Thyroid gland (tissue), 4 donors: ENCODE measurements around the gene IQGAP2.

Source experiments
- POLR2A ChIP-seq, 2 donors: fragments of 450-650 bp; IDR thresholded peaks; one replicate each; pipeline ENCODE4 v1.6.1; 2017; ENCODE audit warnings: antibody characterized with exemption in 2 of 2, mild to moderate bottlenecking in 2 of 2, moderate library complexity in 1 of 2
- TF ChIP-seq, protein P1 (sequence below), 6 experiments: fragments of 200-600 bp in 3 of 6; fragments of 450-650 bp in 3 of 6; sonication (generic) in 3 of 6; IDR thresholded peaks; one replicate each; pipeline ENCODE4 v1.5.1; 2016 to 2019; ENCODE audit warnings: antibody characterized with exemption in 6 of 6, mild to moderate bottlenecking in 2 of 6, inconsistent platforms in 1 of 6, moderate library complexity in 1 of 6

DNA sequence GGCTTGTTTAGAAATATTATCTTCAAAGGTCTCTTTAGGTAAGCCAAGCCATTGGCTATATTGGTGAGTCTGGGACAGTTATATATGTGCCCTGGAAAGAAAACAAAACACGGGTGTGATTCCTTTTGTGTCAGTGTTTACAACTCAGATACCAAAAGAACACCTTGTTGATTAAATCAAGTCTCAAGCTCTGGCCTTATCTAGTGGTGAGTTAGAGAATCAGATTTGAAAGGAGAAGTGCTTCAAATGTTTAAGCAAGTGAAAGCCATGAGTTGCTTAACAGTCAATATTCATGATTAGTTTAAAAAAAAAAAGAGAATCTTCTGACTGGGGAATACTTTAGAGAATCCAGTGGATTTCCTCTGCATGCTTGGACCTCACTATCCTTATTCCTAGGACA is 68.3 kb downstream of the IQGAP2 start:
- TF ChIP-seq, protein P1, sequence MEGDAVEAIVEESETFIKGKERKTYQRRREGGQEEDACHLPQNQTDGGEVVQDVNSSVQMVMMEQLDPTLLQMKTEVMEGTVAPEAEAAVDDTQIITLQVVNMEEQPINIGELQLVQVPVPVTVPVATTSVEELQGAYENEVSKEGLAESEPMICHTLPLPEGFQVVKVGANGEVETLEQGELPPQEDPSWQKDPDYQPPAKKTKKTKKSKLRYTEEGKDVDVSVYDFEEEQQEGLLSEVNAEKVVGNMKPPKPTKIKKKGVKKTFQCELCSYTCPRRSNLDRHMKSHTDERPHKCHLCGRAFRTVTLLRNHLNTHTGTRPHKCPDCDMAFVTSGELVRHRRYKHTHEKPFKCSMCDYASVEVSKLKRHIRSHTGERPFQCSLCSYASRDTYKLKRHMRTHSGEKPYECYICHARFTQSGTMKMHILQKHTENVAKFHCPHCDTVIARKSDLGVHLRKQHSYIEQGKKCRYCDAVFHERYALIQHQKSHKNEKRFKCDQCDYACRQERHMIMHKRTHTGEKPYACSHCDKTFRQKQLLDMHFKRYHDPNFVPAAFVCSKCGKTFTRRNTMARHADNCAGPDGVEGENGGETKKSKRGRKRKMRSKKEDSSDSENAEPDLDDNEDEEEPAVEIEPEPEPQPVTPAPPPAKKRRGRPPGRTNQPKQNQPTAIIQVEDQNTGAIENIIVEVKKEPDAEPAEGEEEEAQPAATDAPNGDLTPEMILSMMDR (IDR thresholded peaks at IDR 0.05): no peak
- TF ChIP-seq POLR2A (IDR thresholded peaks at IDR 0.05): no peak
